Measurements from ENCODE around the gene PER3. TPM values are rescaled to one million over a fixed set of nuclear protein-coding genes. Genes with fewer than 3 reads are reported as not detected.

The PER3 gene
- total and polyA plus RNA-seq, 8 donors: 4.6 to 13.9 (median 9.6) TPM

- H3K27me3 ChIP-seq: no peaks in the 10 kb centered on the region
- H3K27ac ChIP-seq: no peak overlapping the region
- FAIRE-seq (no peak), ATAC-seq (peak in 1 of 4 donors; percentile 62), DNase-seq (no peak)
- H3K9me3 ChIP-seq: no peaks in the 10 kb centered on the region
- no peak for TF ChIP-seq CTCF (IDR thresholded peaks at IDR 0.05)
- intact Hi-C loops (cut with DNase I): no loop called here
- no peak overlapping the region for H3K4me3 ChIP-seq
- no peaks in the 10 kb centered on the region for H3K36me3 ChIP-seq
- 54 to 66% methylated on average over 15 of the region's 15 CpGs for WGBS, 2 donors
- no peaks in the 10 kb centered on the region for H3K4me1 ChIP-seq
Measured at GRCh38 chr1:7856345-7856744, 72.3 kb downstream of the PER3 start.

- TF ChIP-seq CTCF (IDR thresholded peaks at IDR 0.05): no peak
- Histone ChIP-seq H3K4me1 (no peaks in the 10 kb centered on the region), H3K36me3 (no peaks in the 10 kb centered on the region), H3K9me3 (no peaks in the 10 kb centered on the region), H3K27ac (no peak overlapping the region), H3K4me3 (no peak overlapping the region), H3K27me3 (no peaks in the 10 kb centered on the region)
- intact Hi-C loops (cut with DNase I): no loop called here
- FAIRE-seq: no peak
- 62 to 67% methylated on average over 2 of the region's 2 CpGs for WGBS, 2 donors
- no peak for DNase-seq
- no peak for ATAC-seq
Measured at GRCh38 chr1:7857000-7857399, 72.9 kb downstream of the PER3 start.

- no peak overlapping the region for H3K27ac ChIP-seq
- TF ChIP-seq CTCF (IDR thresholded peaks at IDR 0.05): no peak
- H3K36me3 ChIP-seq: no peaks in the 10 kb centered on the region
- DNase-seq (no peak), ATAC-seq (no peak), FAIRE-seq (no peak)
- no peaks in the 10 kb centered on the region for H3K9me3 ChIP-seq
- no peaks in the 10 kb centered on the region for H3K4me1 ChIP-seq
- H3K4me3 ChIP-seq: no peak overlapping the region
- H3K27me3 ChIP-seq: no peaks in the 10 kb centered on the region
- WGBS, 2 donors: 66 to 75% methylated on average over 4 of the region's 4 CpGs
- intact Hi-C loops (cut with DNase I): no loop called here
Measured at GRCh38 chr1:7857985-7858384, 73.9 kb downstream of the PER3 start.

- Histone ChIP-seq H3K9me3 (no peaks in the 10 kb centered on the region), H3K4me3 (no peak overlapping the region), H3K4me1 (no peaks in the 10 kb centered on the region), H3K27me3 (no peaks in the 10 kb centered on the region), H3K36me3 (no peaks in the 10 kb centered on the region), H3K27ac (no peak overlapping the region)
- no peak for FAIRE-seq
- ATAC-seq: no peak
- WGBS, 2 donors: 87 to 89% methylated on average over 7 of the region's 7 CpGs
- intact Hi-C loops (cut with DNase I): no loop called here
- DNase-seq: no peak
- TF ChIP-seq CTCF (IDR thresholded peaks at IDR 0.05): no peak
Measured at GRCh38 chr1:7859406-7859805, 75.3 kb downstream of the PER3 start.

- no peak for TF ChIP-seq CTCF (IDR thresholded peaks at IDR 0.05)
- H3K27ac ChIP-seq: no peak overlapping the region
- no peaks in the 10 kb centered on the region for H3K4me1 ChIP-seq
- intact Hi-C loops (cut with DNase I): no loop called here
- no peaks in the 10 kb centered on the region for H3K27me3 ChIP-seq
- DNase-seq (no peak), ATAC-seq (no peak), FAIRE-seq (no peak)
- H3K4me3 ChIP-seq: no peak overlapping the region
- WGBS, 2 donors: 72 to 86% methylated on average over 9 of the region's 9 CpGs
- H3K9me3 ChIP-seq: no peaks in the 10 kb centered on the region
- no peaks in the 10 kb centered on the region for H3K36me3 ChIP-seq
Measured at GRCh38 chr1:7860130-7860529, 76.0 kb downstream of the PER3 start.

Data from pancreas (tissue), 10 donors.